GM19395 (cell line): ENCODE results near the gene RIPOR2.
"Not testable (repeated sequence)": the region's sequence is repeated elsewhere in the genome, so short reads cannot be mapped to it uniquely, and the experiment has no call there.

Experiments
- ATAC-seq: cut with Tn5 transposase; IDR thresholded peaks from one replicate; pipeline ENCODE4 v1.9.1; 2021; ENCODE audit warnings: mild to moderate bottlenecking, moderate library complexity; ENCODE audit not compliant: unreplicated experiment

RIPOR2 gene

GRCh38 chr6:24775520-24776058, 160.2 kb downstream of the RIPOR2 start:
- ATAC-seq = peak; percentile 24

GRCh38 chr6:24774696-24775519, 160.9 kb downstream of the RIPOR2 start, which contains the start of gene GMNN:
Gene GMNN (plus strand): TSS chr6:24774937. CDS start chr6:24777247, 2,310 bp downstream.
- peak; percentile 94 for ATAC-seq

GRCh38 chr6:24768361-24768760, 167.4 kb downstream of the RIPOR2 start:
- ATAC-seq = no peak

GRCh38 chr6:24766680-24767462, 168.9 kb downstream of the RIPOR2 start:
- no peak for ATAC-seq

GRCh38 chr6:24765968-24766367, 169.8 kb downstream of the RIPOR2 start:
- ATAC-seq = not testable (repeated sequence)

GRCh38 chr6:24764833-24765828, 170.6 kb downstream of the RIPOR2 start:
- not testable (repeated sequence) for ATAC-seq

- ATAC-seq = no peak
These were observed 172.2 kb downstream of the RIPOR2 start for GRCh38 chr6:24763578-24763977.

- ATAC-seq = no peak
These were observed 173.9 kb downstream of the RIPOR2 start for GRCh38 chr6:24761851-24762250.

GRCh38 chr6:24761193-24761835, 174.4 kb downstream of the RIPOR2 start:
- ATAC-seq = no peak

GRCh38 chr6:24760210-24760609, 175.6 kb downstream of the RIPOR2 start:
- no peak for ATAC-seq

GRCh38 chr6:24759718-24760117, 176.0 kb downstream of the RIPOR2 start:
- ATAC-seq = no peak

- ATAC-seq = no peak
These were observed 178.1 kb downstream of the RIPOR2 start for GRCh38 chr6:24757611-24758010.

GRCh38 chr6:24755279-24755678, 180.5 kb downstream of the RIPOR2 start:
- no peak for ATAC-seq

GRCh38 chr6:24754378-24754777, 181.4 kb downstream of the RIPOR2 start:
- not testable (repeated sequence) for ATAC-seq
